Right lung (tissue), 5 donors: Measurements from ENCODE around the gene LARP4B. TPM values are rescaled to one million over a fixed set of nuclear protein-coding genes. Genes with fewer than 3 reads are reported as not detected.

Source experiments
- DNase-seq, 2 donors: peaks; one replicate each; pipeline ENCODE4 v3.0.0-alpha.2; 2013
- polyA plus RNA-seq, 5 donors: library from polyadenylated mRNA; unstranded; fragments of 120-200 nt; gene quantifications; one replicate each; pipeline versions ENCODE4 v1.2.1 to v1.2.3, GENCODE V29; 2013; ENCODE audit warnings: inconsistent platforms in 1 of 5, low replicate concordance in 1 of 5; ENCODE audit not compliant: insufficient read length in 5 of 5, insufficient read depth in 1 of 5

The LARP4B gene
- polyA plus RNA-seq, 5 donors, result 42.0 to 57.0 (median 47.6) TPM

DNA sequence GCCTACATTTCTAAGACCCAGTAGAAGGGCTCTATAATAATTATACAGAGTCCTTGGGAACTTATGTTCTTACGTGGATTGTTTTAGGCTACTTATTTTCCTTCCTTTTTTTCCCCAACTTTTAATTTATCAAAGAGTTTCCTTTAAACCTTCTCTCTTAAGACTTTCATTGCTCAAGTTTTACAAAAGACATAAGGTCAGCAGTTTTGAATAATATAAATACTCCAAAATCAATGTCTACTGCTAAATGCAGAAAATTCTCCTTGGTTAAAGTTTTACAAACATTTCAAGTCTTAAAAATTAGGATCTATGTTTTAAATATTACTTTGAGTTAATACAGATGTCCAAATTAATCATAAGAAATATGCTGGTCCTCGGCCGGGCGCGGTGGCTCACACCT is 97.0 kb downstream of the LARP4B start:
- no peak for DNase-seq

GRCh38 chr10:829241-829640 is 102.3 kb downstream of the LARP4B start:
- no peak for DNase-seq

DNA sequence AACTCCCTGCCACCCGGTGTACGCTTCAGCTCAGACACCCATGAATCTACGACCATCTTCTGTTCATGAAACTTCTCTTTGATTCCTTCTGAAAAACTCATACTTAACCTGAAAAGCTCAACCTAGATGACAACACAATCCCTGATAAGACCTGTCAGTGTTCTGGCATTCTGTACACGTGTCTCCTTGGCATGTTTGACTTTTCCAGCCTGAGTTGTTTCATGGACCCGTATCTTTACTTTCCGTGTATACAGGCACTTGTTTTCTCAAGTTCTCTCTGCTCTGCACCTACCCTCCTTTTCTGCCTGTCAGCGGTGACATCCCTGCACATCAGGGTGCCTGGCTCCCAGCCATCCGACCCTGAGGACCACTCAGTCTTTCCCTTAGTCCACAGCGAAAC is 103.3 kb downstream of the LARP4B start:
- DNase-seq, result no peak

GRCh38 chr10:824946-825345 is 106.6 kb downstream of the LARP4B start:
- DNase-seq, result no peak

DNA sequence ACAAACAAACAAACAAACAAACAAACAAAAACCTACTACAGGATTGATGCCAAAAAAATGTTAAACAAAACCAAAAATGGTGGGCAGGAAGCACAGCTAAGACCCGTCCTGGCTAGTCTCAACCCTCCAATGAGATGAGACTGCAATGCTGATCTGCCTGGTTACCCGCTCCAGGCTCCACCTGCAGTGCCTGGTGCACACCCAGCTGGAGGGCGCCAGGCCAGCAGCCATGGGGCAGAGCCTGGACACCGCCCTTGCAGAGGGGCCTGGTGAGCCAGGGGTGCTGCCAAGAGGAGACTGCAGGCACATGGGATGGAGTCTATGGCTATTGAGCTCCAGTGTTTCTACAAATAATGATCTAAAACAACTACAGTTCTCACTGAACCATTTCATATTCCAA is 107.0 kb downstream of the LARP4B start:
- no peak for DNase-seq

DNA sequence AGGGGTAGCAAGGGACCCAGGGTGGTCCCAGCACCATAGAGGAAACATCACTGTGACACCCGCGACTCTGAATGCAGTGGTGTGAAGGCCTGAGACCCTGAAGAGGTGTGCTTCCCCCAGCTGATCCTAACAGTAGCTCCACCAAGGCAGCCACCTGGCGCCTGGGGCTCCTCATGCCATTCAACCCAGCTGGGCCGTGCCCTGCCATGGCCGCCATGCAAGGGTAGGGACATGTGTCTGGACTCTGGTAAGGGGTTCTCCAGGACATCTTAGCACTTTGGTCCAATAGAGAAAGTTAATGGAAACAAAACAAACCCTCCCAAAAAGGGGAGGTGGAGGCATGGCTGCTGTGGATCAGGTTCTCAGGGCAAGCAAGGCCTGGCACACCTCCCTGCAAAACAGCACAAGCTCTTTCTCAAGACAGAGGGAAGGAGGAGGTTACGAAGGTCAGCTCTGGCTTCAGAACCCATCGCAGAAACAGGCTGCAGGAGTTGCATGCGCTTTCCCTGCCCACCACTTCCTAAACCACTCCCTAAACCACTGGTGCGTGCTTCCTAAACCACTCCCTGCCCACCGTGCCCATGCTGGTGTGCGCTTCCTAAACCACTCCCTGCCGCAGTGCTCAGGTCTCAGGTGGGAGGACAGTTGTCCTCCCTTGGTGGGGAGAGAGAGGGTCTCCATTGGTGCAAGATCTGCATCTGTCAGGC is 108.7 kb downstream of the LARP4B start:
- DNase-seq, result no peak

- no peak for DNase-seq
These were observed 109.3 kb downstream of the LARP4B start for GRCh38 chr10:822197-822596.

DNA sequence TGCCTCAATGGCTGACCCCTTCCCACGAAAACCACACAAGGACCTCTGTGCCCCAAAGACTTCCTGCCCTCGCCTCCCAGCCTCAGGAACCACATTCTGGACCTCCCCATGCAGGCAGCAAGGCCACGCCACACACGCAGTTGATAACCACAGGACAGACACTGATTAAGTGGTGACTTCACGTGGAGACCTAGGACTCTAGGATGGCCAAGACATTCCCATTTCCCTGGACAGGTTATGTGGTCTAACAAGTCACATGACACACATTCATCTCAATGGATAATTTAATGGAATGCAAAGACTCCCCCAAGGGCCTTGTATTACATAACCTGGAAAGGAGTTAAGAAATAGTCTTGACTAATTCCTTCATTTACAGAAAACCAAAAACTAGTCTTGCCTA is 110.2 kb downstream of the LARP4B start:
- no peak for DNase-seq

- DNase-seq, result no peak
These were observed 111.7 kb downstream of the LARP4B start for GRCh38 chr10:819816-820215.

- DNase-seq, result no peak
These were observed 112.2 kb downstream of the LARP4B start for GRCh38 chr10:819326-819725.

DNA sequence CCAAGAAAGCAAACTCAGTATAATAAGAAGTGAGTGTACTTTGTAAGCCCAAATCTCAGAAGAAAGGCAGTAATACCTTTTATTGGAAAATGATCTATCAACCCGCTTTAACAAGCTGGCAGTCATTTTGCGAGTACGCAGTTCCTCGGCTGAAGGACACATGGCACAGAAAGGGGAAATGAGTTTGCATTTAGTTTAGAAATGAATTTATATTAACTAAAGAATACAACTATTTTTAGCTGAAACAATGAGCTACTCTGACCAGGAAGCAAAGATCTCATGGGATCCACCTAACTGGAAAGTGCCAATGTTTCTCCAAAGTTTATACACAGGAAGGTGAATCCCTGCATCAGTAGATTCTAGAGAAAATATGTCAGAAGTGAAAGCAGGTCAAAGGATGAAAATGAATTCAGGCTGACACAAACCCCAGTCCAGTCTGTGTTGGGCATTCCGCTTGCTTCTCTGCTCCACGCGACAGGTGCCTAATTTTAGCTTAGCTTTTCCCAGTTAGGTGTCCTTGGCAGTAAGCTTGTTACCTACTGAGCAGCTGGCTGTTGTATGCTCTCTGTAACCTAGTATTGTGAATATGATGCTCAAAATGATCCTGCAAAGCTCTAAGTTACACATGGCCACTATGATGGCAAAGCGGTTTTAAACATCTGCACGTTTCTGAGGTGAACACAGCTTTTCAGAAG is 112.8 kb downstream of the LARP4B start:
- no peak for DNase-seq

DNA sequence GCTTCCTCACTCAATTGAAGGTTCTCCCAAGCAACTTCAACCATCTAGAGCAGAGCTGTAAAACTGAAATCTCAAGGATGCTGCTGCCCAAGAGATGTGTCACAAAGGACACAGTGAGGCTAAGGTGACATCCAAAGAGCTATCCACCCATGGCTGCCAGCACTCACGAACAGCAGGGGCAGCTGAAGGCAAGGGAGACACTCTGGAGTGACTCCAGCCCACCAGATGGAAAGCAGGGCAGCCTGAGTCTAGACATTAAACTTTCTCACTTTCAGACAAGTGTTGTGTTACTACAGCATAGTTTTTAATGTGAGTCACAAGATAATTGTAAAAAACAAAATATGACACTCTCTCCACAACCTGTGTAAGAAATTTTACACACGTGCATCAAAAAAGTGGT is 113.5 kb downstream of the LARP4B start:
- DNase-seq, result no peak

DNA sequence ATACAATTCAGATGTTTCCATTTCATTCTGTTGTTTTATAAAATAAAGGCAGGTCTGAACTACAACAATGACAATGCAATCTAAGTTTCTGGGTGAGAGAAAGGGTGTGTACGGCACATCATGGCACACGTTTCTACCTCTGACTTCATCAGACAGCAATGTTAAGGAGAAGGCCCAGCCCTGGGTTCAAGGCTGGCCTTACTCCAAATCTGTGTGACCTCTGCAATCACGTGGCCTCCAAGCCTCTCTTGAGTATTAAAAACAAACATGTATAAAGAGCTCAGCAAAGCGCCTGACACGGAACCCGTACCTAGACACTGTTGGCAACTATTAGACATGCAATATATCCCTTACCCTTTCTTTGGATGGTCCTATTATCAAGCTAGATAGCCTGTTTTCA is 114.1 kb downstream of the LARP4B start:
- DNase-seq, result no peak

DNA sequence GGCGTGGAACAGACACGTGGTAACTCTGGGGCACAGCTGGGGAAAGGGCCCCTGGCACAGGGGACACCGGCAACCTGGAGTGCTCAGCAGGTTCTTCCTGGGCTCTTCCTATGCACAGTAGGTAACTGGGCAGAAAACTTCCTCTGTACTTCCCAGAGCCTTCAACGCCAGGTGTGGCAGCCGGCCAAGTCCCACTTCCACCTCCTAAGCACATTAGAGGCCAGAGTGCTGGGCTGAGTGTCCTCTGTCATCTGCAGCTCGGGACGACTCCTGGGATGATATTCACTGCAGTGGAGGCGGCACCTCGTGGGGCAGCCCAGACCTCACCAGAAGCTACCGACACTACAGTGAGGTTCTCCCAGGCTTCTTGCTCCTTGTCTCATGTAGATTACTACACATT is 114.5 kb downstream of the LARP4B start:
- no peak for DNase-seq

GRCh38 chr10:816091-816477 is 115.4 kb downstream of the LARP4B start:
- no peak for DNase-seq

DNA sequence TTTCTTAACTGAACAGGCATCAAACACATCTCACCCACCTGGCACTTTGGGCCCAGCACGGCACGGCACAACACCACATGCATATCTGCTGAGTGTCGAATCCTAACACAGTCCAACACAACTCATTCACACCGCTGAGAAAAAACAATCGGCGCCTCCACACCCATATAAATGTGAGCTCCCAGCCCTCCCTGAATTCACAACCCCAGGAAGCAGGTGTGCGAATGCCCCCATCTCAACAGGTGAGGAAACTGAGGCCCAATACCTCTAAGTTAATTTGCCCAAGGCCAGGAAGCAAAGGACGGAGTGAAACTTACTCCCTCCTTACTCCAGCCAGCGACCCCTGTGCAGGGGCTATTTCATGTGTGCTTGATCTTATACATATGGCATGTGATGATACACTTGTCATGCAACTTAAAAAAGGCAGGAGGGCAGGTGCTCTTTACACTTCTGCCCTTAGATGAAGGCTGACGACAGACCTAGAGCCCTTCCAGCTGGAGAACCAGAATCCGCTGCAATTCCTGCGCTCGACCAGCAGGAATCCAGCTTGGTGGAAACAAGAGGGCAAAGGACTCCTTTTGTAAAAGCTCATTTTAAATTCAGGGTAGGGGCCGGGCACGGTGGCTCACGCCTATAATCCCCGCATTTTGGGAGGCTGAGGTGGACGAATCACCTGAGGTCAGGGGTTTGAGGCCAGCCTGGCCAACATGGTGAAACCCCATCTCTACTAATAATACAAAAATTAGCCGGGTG is 116.0 kb downstream of the LARP4B start:
- no peak for DNase-seq

GRCh38 chr10:814536-815302 is 116.8 kb downstream of the LARP4B start:
- no peak for DNase-seq

GRCh38 chr10:813286-813685 is 118.2 kb downstream of the LARP4B start:
- DNase-seq, result no peak

GRCh38 chr10:812787-813186 is 118.7 kb downstream of the LARP4B start:
- DNase-seq, result no peak

- no peak for DNase-seq
These were observed 119.9 kb downstream of the LARP4B start for GRCh38 chr10:811379-812175.

DNA sequence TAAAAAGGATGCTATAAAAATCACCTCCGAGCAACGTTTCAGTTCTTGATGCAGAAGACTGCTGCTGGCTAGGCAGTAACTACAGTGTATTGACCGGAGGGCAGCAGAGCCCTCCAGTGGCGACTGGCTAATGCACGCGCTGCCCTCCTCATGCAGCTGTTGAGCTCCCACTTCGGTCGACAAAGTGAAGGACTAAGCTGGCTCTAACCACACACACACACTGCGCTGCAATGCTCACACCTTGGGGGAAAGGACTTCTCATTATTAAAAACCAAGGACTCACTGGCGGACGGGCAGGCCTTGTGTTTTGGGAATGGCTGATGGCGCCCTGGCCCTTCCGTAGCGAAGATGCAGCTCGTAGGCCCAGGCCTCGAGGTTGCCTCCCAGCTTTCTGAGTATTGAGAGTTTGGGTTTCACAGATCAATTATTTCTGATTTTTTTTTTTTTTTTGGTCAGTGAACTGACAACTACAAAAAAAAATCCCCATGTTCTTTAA is 121.1 kb downstream of the LARP4B start:
- DNase-seq, result peak in 1 of 2 donors; percentile 34
